ENCODE results near the gene JSRP1. TPM values are rescaled to one million over a fixed set of nuclear protein-coding genes. Genes with fewer than 3 reads are reported as not detected.
A peak's percentile ranks its signal among the peaks of the same experiment; 100 is the strongest.

The JSRP1 gene
- total and polyA plus RNA-seq, 10 of the 15 experiments (the other 5 are each of a cell fraction or from before 2014, with no cell fraction given), result 0.41 to 0.91 (median 0.49) TPM; not detected in 7

DNA sequence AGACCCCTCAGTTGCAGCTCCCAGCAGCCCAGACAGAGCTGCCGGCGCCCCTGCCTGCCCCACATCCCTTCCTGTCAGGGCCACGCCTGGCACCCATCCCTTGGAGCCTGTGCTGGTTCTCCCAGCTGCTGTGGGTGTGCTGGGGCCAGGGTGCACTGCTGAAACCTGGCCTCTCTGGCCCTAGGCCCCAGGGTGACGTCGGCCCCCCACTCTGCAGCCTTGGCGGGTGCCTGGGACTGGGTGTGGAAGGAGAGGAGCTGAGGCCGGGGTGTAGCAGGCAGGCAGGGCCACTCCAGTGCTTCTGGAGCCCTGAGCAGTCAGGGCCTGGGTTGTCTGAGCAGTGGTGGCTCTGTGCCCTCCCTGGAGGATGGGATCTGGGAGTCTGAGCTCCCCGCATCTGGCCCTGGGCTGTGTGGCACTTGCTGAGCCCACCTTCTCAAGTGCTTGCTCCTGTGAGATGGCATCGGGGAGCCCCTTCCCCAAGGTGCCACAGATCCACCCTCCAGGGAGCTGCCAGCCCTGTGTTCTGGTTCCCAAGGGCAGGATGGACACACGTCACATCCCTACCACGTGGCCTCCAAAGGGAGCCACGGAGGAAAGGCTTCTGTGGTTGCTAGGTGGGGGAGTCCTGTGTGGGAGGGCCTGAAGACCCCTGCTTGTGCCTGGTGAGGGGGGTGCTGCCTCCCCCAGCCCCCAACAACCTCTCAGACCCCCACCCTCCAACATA, 25.2 kb downstream of the JSRP1 start:
- no peak for DNase-seq (ENCODE audit: low read depth, low spot score)
- H3K4me1 ChIP-seq (ENCODE audit: control insufficient read depth, insufficient read depth, low read length), result peaks cover 12% of the 10 kb centered on the region
- H3K9ac ChIP-seq (ENCODE audit: control insufficient read depth, insufficient read depth, low read length), result no peak overlapping the region

More for the DNA sequence above, 25.2 kb downstream of the JSRP1 start:
- intact Hi-C loops (cut with micrococcal nuclease; ENCODE audit: unreplicated experiment), result loop anchor here (10.0 kb wide), 1 partner anchor 136 kb away; the partner anchor contains the start of genes IZUMO4 and MOB3A
- Histone ChIP-seq H2AFZ (ENCODE audit: control insufficient read depth, low read depth, low read length) (no peak overlapping the region), H3K79me2 (ENCODE audit: control insufficient read depth, insufficient read depth, low read length) (peaks cover 30% of the 10 kb centered on the region), H3K27ac (ENCODE audit: control insufficient read depth, insufficient read depth) (no peak overlapping the region), H4K20me1 (ENCODE audit: control insufficient read depth, insufficient read depth) (no peaks in the 10 kb centered on the region), H3K4me3 (no peak overlapping the region), H3K4me2 (ENCODE audit: control insufficient read depth, insufficient read depth) (no peak overlapping the region), H3K36me3 (ENCODE audit: control insufficient read depth in 2 of 2, insufficient read depth in 2 of 2, low read length in 1 of 2) (peaks cover 0 to 36% of the 10 kb centered on the region in 2 experiments; a peak in 3 of 4 replicates), H3K27me3 (replicated peaks in 1 of 2; ENCODE audit: control insufficient read depth in 2 of 2, insufficient read depth in 2 of 2, low read length in 1 of 2) (no peaks in the 10 kb centered on the region), H3K9me3 (replicated peaks; ENCODE audit: control insufficient read depth, insufficient read depth, low read length) (no peaks in the 10 kb centered on the region)
- BruUV-seq (replicated peaks), result no TSS peak
- ChIA-PET POLR2A (interaction anchor here (0.6 kb wide), 1 partner anchor 72 kb away, joined by 3 read pairs; no protein-coding TSS in a partner anchor), CTCF (interaction anchor here (0.7 kb wide), 1 partner anchor 77 kb away, joined by 4 read pairs; no protein-coding TSS in a partner anchor), SMC1A (ENCODE audit: uncharacterized antibody, unreplicated experiment) (no interaction called here), RAD21 (ENCODE audit: unreplicated experiment) (interaction anchor here (0.8 to 1.3 kb wide), 3 partner anchors 63 to 161 kb away, joined by 3 to 4 read pairs (median 3); no protein-coding TSS in a partner anchor)
- 93% methylated on average over 11 of the region's 12 CpGs for WGBS (ENCODE audit: insufficient coverage, insufficient replicate concordance, low lambda C conversion rate, missing lambda C conversion rate)
- ATAC-seq (no peak), FAIRE-seq (no peak)
- in situ Hi-C loops (cut with MboI), result loop anchor here (5.0 kb wide), 1 partner anchor 86 kb away; no protein-coding TSS in a partner anchor
- TF ChIP-seq POLR2A (IDR thresholded peaks at IDR 0.05; ENCODE audit: low read depth, low read length), result peak; percentile 74
- peak; percentile 30; the same call in 1 of the 2 replicates for TF ChIP-seq BACH1 (IDR thresholded peaks at IDR 0.05; ENCODE audit: borderline replicate concordance)
- TF ChIP-seq POLR2AphosphoS5 (IDR thresholded peaks at IDR 0.05; ENCODE audit: low read length), result peak; percentile 59; the same call in 1 of the 2 replicates
- TF ChIP-seq, protein P1, sequence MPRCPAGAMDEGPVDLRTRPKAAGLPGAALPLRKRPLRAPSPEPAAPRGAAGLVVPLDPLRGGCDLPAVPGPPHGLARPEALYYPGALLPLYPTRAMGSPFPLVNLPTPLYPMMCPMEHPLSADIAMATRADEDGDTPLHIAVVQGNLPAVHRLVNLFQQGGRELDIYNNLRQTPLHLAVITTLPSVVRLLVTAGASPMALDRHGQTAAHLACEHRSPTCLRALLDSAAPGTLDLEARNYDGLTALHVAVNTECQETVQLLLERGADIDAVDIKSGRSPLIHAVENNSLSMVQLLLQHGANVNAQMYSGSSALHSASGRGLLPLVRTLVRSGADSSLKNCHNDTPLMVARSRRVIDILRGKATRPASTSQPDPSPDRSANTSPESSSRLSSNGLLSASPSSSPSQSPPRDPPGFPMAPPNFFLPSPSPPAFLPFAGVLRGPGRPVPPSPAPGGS (IDR thresholded peaks at IDR 0.05; ENCODE audit: borderline replicate concordance, insufficient read depth, low read depth, low read length, poor library complexity, severe bottlenecking), result peak; percentile 25
- TF ChIP-seq POLR2AphosphoS2 (IDR thresholded peaks at IDR 0.05; ENCODE audit: low read depth, low read length), result peak; percentile 57; the same call in 1 of the 2 replicates
- no peak for TF ChIP-seq LARP7 (IDR thresholded peaks at IDR 0.05)

Data from GM12878 (cell line).